Activated B cell treated with CpG ODN at 0.5 μM for 24 hours (primary cell): ENCODE results near the gene RNF212B. TPM values are rescaled to one million over a fixed set of nuclear protein-coding genes. Genes with fewer than 3 reads are reported as not detected.

Experiments used
- ATAC-seq: fragments of 200-7000 bp; cut with Tn5 transposase; one replicate; pipeline ENCODE4 v1.10.0; 2021; ENCODE audit warnings: low read depth, mild to moderate bottlenecking, moderate library complexity
- CTCF ChIA-PET: fragments of 350-600 bp; sonication (Branson Sonifier 250); formaldehyde crosslinking; loops from one replicate; lab custom pipeline; 2021; ENCODE audit warnings: antibody characterized with exemption; lab: Charles Lee
- POLR2A ChIA-PET: fragments of 350-600 bp; sonication (Branson Sonifier 250); formaldehyde crosslinking; loops from one replicate; lab custom pipeline; 2021; ENCODE audit warnings: antibody characterized with exemption; lab: Charles Lee
- DNase-seq: peaks from one replicate; pipeline ENCODE4 v3.0.0; 2022
- H3K27ac Mint-ChIP-seq: one replicate; pipeline ENCODE4 v1.8.0; 2020; ENCODE audit warnings: mixed read lengths
- H3K27me3 Mint-ChIP-seq: one replicate; pipeline ENCODE4 v1.8.0; 2021; ENCODE audit warnings: mixed read lengths
- H3K36me3 Mint-ChIP-seq: one replicate; pipeline ENCODE4 v1.8.0; 2021; ENCODE audit warnings: low read depth, mixed read lengths
- H3K4me1 Mint-ChIP-seq: one replicate; pipeline ENCODE4 v1.8.0; 2021; ENCODE audit warnings: mixed read lengths
- H3K4me3 Mint-ChIP-seq: one replicate; pipeline ENCODE4 v1.8.0; 2020; ENCODE audit warnings: mild to moderate bottlenecking, mixed read lengths
- H3K9me3 Mint-ChIP-seq: one replicate; pipeline ENCODE4 v1.8.0; 2020; ENCODE audit warnings: mixed read lengths
- CTCF ChIP-seq: fragments of 200-600 bp; IDR thresholded peaks from one replicate; pipeline ENCODE4 v1.8.0; 2022; ENCODE audit warnings: antibody characterized with exemption, mild to moderate bottlenecking
- intact Hi-C: fragments of 100-400 bp; cut with micrococcal nuclease; formaldehyde crosslinking; loops from one replicate; pipeline ENCODE4 v1.15.1; 2024
- total RNA-seq: library from RNA; stranded (reverse); gene quantifications from 2 replicates; pipeline ENCODE4 v1.2.3, GENCODE V29; 2022

The RNF212B gene
- total RNA-seq, 1 donor from 2014 or later = not detected

- ATAC-seq (no peak), DNase-seq (no peak)
- TF ChIP-seq CTCF = no peak
- H3K36me3 Mint-ChIP-seq = peaks cover 6% of the 10 kb centered on the region
- peaks cover 33% of the 10 kb centered on the region for H3K4me1 Mint-ChIP-seq
- CTCF ChIA-PET = no interaction called here
- H3K27ac Mint-ChIP-seq = peak overlapping the region; percentile 79
- H3K9me3 Mint-ChIP-seq = no peaks in the 10 kb centered on the region
- no peaks in the 10 kb centered on the region for H3K27me3 Mint-ChIP-seq
- POLR2A ChIA-PET = interaction anchor here (1.1 to 14.2 kb wide), 2 partner anchors 12 to 19 kb away, joined by 5 to 339 read pairs; partner anchors contain the start of gene PABPN1
- intact Hi-C loops = loop anchor here (10.0 kb wide), 1 partner anchor 923 kb away; no protein-coding TSS in a partner anchor
- H3K4me3 Mint-ChIP-seq = peak overlapping the region; percentile 82
These were observed 70.2 kb downstream of the RNF212B start for GRCh38 chr14:23307687-23308644.

GRCh38 chr14:23308721-23309445, 71.1 kb downstream of the RNF212B start:
- DNase-seq = no peak
- Mint-ChIP-seq H3K4me1 (peaks cover 31% of the 10 kb centered on the region), H3K36me3 (peaks cover 6% of the 10 kb centered on the region), H3K9me3 (no peaks in the 10 kb centered on the region), H3K27ac (no peak overlapping the region), H3K4me3 (no peak overlapping the region), H3K27me3 (no peaks in the 10 kb centered on the region)
- ChIA-PET POLR2A (interaction anchor here (1.1 to 14.2 kb wide), 2 partner anchors 11 to 18 kb away, joined by 5 to 339 read pairs; partner anchors contain the start of gene PABPN1), CTCF (no interaction called here)
- ATAC-seq = no peak
- no peak for TF ChIP-seq CTCF
- intact Hi-C loops = loop anchor here (10.0 kb wide), 1 partner anchor 924 kb away; no protein-coding TSS in a partner anchor

- Mint-ChIP-seq H3K27ac (no peak overlapping the region), H3K9me3 (no peaks in the 10 kb centered on the region), H3K27me3 (no peaks in the 10 kb centered on the region), H3K4me1 (peaks cover 26% of the 10 kb centered on the region), H3K36me3 (peaks cover 6% of the 10 kb centered on the region), H3K4me3 (no peak overlapping the region)
- no peak for TF ChIP-seq CTCF
- intact Hi-C loops = no loop called here
- DNase-seq = no peak
- CTCF ChIA-PET = no interaction called here
- no peak for ATAC-seq
- POLR2A ChIA-PET = interaction anchor here (1.4 to 14.2 kb wide), 2 partner anchors 8 to 10 kb away, joined by 6 to 339 read pairs; partner anchors contain the start of genes PABPN1 and PPP1R3E
These were observed 72.8 kb downstream of the RNF212B start for GRCh38 chr14:23310546-23310945.

GRCh38 chr14:23316300-23316699, 78.6 kb downstream of the RNF212B start:
- DNase-seq (no peak), ATAC-seq (no peak)
- POLR2A ChIA-PET = interaction anchor here (10.0 kb wide), 1 partner anchor 10 kb away, joined by 339 read pairs; the partner anchor contains the start of genes BCL2L2 and PPP1R3E

More at GRCh38 chr14:23316300-23316699, 78.6 kb downstream of the RNF212B start:
- TF ChIP-seq CTCF = no peak
- H3K27ac Mint-ChIP-seq = no peak overlapping the region
- intact Hi-C loops = no loop called here
- H3K27me3 Mint-ChIP-seq = no peaks in the 10 kb centered on the region
- H3K4me3 Mint-ChIP-seq = no peak overlapping the region
- no peaks in the 10 kb centered on the region for H3K9me3 Mint-ChIP-seq
- CTCF ChIA-PET = no interaction called here
- peaks cover 4% of the 10 kb centered on the region for H3K36me3 Mint-ChIP-seq
- H3K4me1 Mint-ChIP-seq = peaks cover 10% of the 10 kb centered on the region
